HL-60 (cell line): ENCODE results near the gene MEOX1.

ENCODE experiments used
- DNase-seq, 2 experiments: peaks; one replicate each; pipeline ENCODE4 v3.0.0-alpha.2; 2010 to 2020; ENCODE audit warnings: low read depth in 1 of 2, low spot score in 1 of 2
- H3K27ac ChIP-seq: fragments of 250-450 bp; sonication (Bioruptor Pico); replicated peaks from 2 replicates; pipeline ENCODE4 v1.5.1; 2020; ENCODE audit warnings: mild to moderate bottlenecking, moderate library complexity
- H3K27me3 ChIP-seq: fragments of 250-450 bp; sonication (Bioruptor Pico); 2 replicates; pipeline ENCODE4 v1.5.1; 2021; ENCODE audit warnings: mild to moderate bottlenecking, moderate library complexity; ENCODE audit not compliant: insufficient read depth, poor library complexity, severe bottlenecking
- H3K4me3 ChIP-seq: replicated peaks from 2 replicates; pipeline ENCODE4 v1.5.1; 2011; ENCODE audit warnings: mild to moderate bottlenecking, control low read depth, low read length; ENCODE audit not compliant: insufficient read depth
- CTCF ChIP-seq: IDR thresholded peaks from one replicate; pipeline ENCODE4 v1.5.1; 2011; ENCODE audit warnings: low read length, control low read depth, inconsistent platforms; ENCODE audit not compliant: insufficient read depth
- GABPA ChIP-seq: IDR thresholded peaks from 2 replicates; pipeline ENCODE4 v1.6.1; 2012; ENCODE audit warnings: low read depth
- POLR2AphosphoS5 ChIP-seq: IDR thresholded peaks from 2 replicates; pipeline ENCODE4 v1.6.1; 2012; ENCODE audit warnings: low read depth
- REST ChIP-seq: IDR thresholded peaks from 2 replicates; pipeline ENCODE4 v1.6.1; 2012; ENCODE audit warnings: low read depth; ENCODE audit not compliant: insufficient replicate concordance
- SPI1 ChIP-seq: IDR thresholded peaks from 2 replicates; pipeline ENCODE4 v1.6.1; 2012; ENCODE audit warnings: low read depth, mild to moderate bottlenecking, borderline replicate concordance

The MEOX1 gene

GRCh38 chr17:43662413-43663141, 855 bp upstream of the MEOX1 start:
- TF ChIP-seq GABPA (no peak), CTCF (no peak), POLR2AphosphoS5 (no peak), REST (no peak), SPI1 (no peak)
- Histone ChIP-seq H3K4me3 (no peak overlapping the region), H3K27me3 (no peaks in the 10 kb centered on the region), H3K27ac (no peak overlapping the region)
- no peak for DNase-seq

GRCh38 chr17:43660816-43661493, 767 bp downstream of the MEOX1 start:
- no peak overlapping the region for H3K27ac ChIP-seq
- TF ChIP-seq GABPA = no peak
- no peak for TF ChIP-seq POLR2AphosphoS5
- no peak for TF ChIP-seq SPI1
- no peak for TF ChIP-seq REST
- no peak for TF ChIP-seq CTCF
- no peak overlapping the region for H3K4me3 ChIP-seq
- H3K27me3 ChIP-seq = no peaks in the 10 kb centered on the region
- DNase-seq = no peak

GRCh38 chr17:43659823-43660617, 1.7 kb downstream of the MEOX1 start:
- no peaks in the 10 kb centered on the region for H3K27me3 ChIP-seq
- DNase-seq = no peak
- no peak for TF ChIP-seq SPI1
- TF ChIP-seq GABPA = no peak
- H3K27ac ChIP-seq = no peak overlapping the region
- no peak overlapping the region for H3K4me3 ChIP-seq

GRCh38 chr17:43658900-43659299, 2.8 kb downstream of the MEOX1 start:
- Histone ChIP-seq H3K27me3 (no peaks in the 10 kb centered on the region), H3K27ac (no peak overlapping the region), H3K4me3 (no peak overlapping the region)
- DNase-seq = no peak
- no peak for TF ChIP-seq POLR2AphosphoS5
- TF ChIP-seq REST = no peak
- no peak for TF ChIP-seq SPI1
- TF ChIP-seq GABPA = no peak
- TF ChIP-seq CTCF = no peak
